Pancreas (tissue), 10 donors: ENCODE results near the gene RAB33A. TPM values are rescaled to one million over a fixed set of nuclear protein-coding genes. Genes with fewer than 3 reads are reported as not detected.

ENCODE experiments used
- ATAC-seq, 4 donors: fragments of 200-7000 bp; cut with Tn5 transposase; one replicate each; pipeline versions ENCODE4 v1.8.0 to v1.9.1; 2020; ENCODE audit warnings: mild to moderate bottlenecking in 4 of 4, moderate library complexity in 4 of 4
- DNase-seq, 6 donors: peaks; one replicate each; pipeline ENCODE4 v3.0.0-alpha.2; 2020
- FAIRE-seq: peaks from 2 replicates; lab custom pipeline; 2012; peaks lifted over from hg19 to GRCh38; lab: Jason Lieb, UNC
- H3K27ac ChIP-seq, 4 donors: fragments of 200-600 bp; sonication (generic); 1 replicate in 3 of 4; 2 replicates in 1 of 4; pipeline versions ENCODE4 v1.5.0 to v1.8.0; 2020
- H3K27me3 ChIP-seq, 4 donors: fragments of 200-600 bp; one replicate each; pipeline ENCODE4 v1.8.0; 2021
- H3K36me3 ChIP-seq, 3 donors: fragments of 200-600 bp; sonication (generic) in 1 of 3; one replicate each; pipeline versions ENCODE4 v1.5.0 to v1.8.0; 2020 to 2021
- H3K4me1 ChIP-seq, 3 donors: fragments of 200-600 bp; one replicate each; pipeline ENCODE4 v1.8.0; 2021
- H3K4me3 ChIP-seq, 4 donors: fragments of 200-600 bp; sonication (generic) in 2 of 4; one replicate each; pipeline versions ENCODE4 v1.5.0 to v1.8.0; 2020 to 2021
- H3K9me3 ChIP-seq, 4 donors: fragments of 200-600 bp; one replicate each; pipeline ENCODE4 v1.8.0; 2021
- WGBS, 2 donors: extraction: QIAGEN DNeasy Blood & Tissue Kit; methylation state at CpG; one replicate each; pipeline ENCODE4 v1.1.7; 2013; 5-methylcytosine and 5-hydroxymethylcytosine counted together
- intact Hi-C, 3 donors: fragments of 100-400 bp; cut with DNase I; formaldehyde crosslinking; loops; one replicate each; pipeline versions ENCODE4 v1.11.1 to v1.14.2; 2022
- polyA plus RNA-seq, 2 donors: library from polyadenylated mRNA; stranded (reverse); fragments of 200-250 nt; gene quantifications; one replicate each; pipeline ENCODE4 v1.2.3, GENCODE V29; 2013
- total RNA-seq, 6 donors: library from RNA; stranded (reverse); fragmentation: NEBNext Ultra II Directional in 4 of 6; extraction: Animal tissue kit (Norgen Biotek cat#: 25700) in 4 of 6; gene quantifications; one replicate each; pipeline versions ENCODE4 v1.2.1 to v1.2.4, GENCODE V29; 2021 to 2023
- TF ChIP-seq, protein P1 (sequence below), 4 donors: fragments of 200-600 bp; sonication (generic) in 3 of 4; IDR thresholded peaks; one replicate each; pipeline versions ENCODE4 v1.5.0 to v1.8.0; 2021; ENCODE audit warnings: antibody characterized with exemption in 4 of 4
- donor health status: healthy with polysubstance abuse.
- donor health status: DM: no; HTN: no; CAD: no; lungs with moderate emphysema.
- donor health status: DM: no; HTN: no; CAD: no.
- donor health status: control.
- donor health status: control.
- donor health status: Bipolar disorder and iron deficiency.
- donor health status: DM: yes; HTN: yes; CAD: no.
- donor health status: DM: no; HTN: no; CAD: no.
- donor health status: DM: no; HTN: no; CAD: no.
- donor health status: DM: yes; HTN: yes; CAD: no.

The RAB33A gene
- total and polyA plus RNA-seq, 8 donors = 0.17 to 0.38 (median 0.23) TPM; not detected in 5

DNA sequence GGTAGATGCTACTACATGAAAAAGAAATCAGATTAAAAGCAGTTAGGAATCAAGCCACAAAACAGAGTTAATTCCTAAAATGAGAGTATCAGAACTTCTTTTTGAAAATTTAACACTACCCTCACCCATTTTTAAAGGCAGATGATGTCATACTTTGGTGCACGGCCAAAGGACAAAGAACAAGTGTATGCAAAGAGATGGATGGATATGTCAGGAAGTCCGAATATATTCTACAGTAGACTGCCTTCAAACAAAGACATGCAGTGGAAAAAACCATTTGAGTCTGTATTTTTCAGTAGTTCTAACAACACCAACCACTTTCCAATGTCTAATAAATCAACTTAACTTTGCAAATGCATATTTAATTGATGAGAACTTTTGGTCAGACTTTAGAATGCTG lies 8.4 kb upstream of the RAB33A start:
- Histone ChIP-seq H3K9me3 (no peaks in the 10 kb centered on the region), H3K27ac (no peak overlapping the region), H3K4me1 (peaks cover 0 to 12% (median 0%) of the 10 kb centered on the region in 3 donors), H3K36me3 (no peaks in the 10 kb centered on the region), H3K4me3 (no peak overlapping the region), H3K27me3 (no peaks in the 10 kb centered on the region)
- FAIRE-seq (no peak), DNase-seq (no peak), ATAC-seq (no peak)
- WGBS, 2 donors = 34 to 59% methylated on average over 2 of the region's 2 CpGs
- TF ChIP-seq, protein P1, sequence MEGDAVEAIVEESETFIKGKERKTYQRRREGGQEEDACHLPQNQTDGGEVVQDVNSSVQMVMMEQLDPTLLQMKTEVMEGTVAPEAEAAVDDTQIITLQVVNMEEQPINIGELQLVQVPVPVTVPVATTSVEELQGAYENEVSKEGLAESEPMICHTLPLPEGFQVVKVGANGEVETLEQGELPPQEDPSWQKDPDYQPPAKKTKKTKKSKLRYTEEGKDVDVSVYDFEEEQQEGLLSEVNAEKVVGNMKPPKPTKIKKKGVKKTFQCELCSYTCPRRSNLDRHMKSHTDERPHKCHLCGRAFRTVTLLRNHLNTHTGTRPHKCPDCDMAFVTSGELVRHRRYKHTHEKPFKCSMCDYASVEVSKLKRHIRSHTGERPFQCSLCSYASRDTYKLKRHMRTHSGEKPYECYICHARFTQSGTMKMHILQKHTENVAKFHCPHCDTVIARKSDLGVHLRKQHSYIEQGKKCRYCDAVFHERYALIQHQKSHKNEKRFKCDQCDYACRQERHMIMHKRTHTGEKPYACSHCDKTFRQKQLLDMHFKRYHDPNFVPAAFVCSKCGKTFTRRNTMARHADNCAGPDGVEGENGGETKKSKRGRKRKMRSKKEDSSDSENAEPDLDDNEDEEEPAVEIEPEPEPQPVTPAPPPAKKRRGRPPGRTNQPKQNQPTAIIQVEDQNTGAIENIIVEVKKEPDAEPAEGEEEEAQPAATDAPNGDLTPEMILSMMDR (IDR thresholded peaks at IDR 0.05) = no peak
- intact Hi-C loops = no loop called here

DNA sequence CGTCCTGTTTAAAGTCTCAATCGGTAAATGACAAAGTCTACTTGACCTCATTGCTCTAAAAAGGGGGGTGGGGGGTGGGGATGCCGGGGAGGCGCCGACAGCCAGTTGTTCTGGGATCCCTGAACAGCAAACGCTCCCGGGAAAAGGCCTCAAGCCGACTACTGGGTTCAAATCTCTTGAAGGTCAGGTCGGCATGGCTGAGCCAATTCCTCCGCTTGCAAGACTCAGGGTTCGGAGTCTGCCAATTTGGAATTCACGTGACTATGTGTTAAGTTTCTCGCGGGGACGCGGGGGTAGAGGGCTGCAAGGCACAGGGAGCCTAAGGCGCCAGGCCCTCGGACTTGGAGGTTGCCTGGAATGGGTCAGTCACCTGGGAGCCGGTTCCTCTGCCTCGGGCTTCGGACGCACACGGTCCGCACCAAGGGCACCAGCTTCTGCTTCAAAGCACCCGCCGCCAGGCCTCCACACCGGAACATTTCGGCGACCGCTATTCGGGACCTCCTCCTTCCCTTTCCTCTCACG lies 6.5 kb upstream of the RAB33A start:
- no peaks in the 10 kb centered on the region for H3K36me3 ChIP-seq
- peak in 1 of 6 donors; percentile 30 for DNase-seq
- intact Hi-C loops = no loop called here
- peaks cover 0 to 7% (median 0%) of the 10 kb centered on the region in 3 donors for H3K4me1 ChIP-seq
- WGBS, 2 donors = 1 to 26% methylated on average over 32 of the region's 32 CpGs
- H3K27me3 ChIP-seq = peaks cover 0 to 6% (median 0%) of the 10 kb centered on the region in 4 donors
- no peaks in the 10 kb centered on the region for H3K9me3 ChIP-seq
- no peak for FAIRE-seq
- peak overlapping the region; percentile 44 to 89 (median 72) for H3K27ac ChIP-seq
- peak overlapping the region; percentile 22 to 57 (median 34) for H3K4me3 ChIP-seq
- peak in 1 of 4 donors; percentile 53 for ATAC-seq
- TF ChIP-seq, protein P1 (IDR thresholded peaks at IDR 0.05) = no peak

DNA sequence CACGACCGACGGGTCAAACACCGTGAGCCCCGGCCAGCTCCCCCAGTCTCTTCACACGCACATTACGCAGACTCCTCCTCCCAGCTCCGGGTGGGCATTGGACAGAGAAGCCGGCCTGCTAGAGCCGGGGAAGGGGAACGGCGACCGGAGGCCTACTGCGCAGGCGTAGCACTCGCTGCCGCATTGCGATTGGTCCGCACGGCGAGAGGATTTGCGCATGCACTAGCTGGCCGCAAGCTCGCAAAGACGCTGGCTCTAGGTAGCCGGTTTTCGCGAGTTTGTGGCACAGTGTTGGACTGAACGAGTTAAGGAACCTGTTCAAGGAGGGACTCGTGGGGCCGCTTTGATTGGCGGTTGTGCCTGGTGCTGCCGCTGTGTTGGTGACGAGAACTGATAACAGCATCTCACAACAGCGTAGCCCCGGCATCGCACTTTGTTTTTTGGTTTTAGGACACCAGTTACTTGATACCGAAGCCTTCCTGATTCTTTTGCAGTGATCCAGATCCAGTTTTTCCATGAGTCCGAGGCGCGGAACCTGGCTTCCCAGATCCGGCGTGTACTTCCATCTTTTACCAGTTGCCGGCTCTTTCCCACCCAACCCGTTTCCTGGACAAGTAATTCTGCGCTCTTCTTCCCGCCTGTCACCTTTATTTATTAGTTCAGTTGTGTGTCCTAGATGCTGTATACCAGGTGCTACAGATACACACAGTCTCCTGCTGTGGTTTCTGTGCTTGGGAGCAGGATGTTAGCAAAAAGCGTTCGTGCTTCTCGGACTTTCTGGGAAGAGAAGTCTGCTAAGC lies 5.9 kb upstream of the RAB33A start, which contains the start of gene AIFM1:
TSS of gene AIFM1 (minus strand) at position 139 of the 800 bp plus-strand sequence. CDS start 185 bp downstream, outside the sequence.
- Histone ChIP-seq H3K36me3 (no peaks in the 10 kb centered on the region), H3K27me3 (peaks cover 0 to 6% (median under 1%) of the 10 kb centered on the region in 4 donors), H3K4me3 (peak within 1 kb of the TSS; percentile 22 to 57 (median 34)), H3K27ac (peak within 1 kb of the TSS; percentile 44 to 89 (median 72)), H3K9me3 (no peaks in the 10 kb centered on the region), H3K4me1 (peaks cover 0 to 4% (median 0%) of the 10 kb centered on the region in 3 donors)
- DNase-seq (peak; percentile 89 to 95 (median 90)), FAIRE-seq (no peak), ATAC-seq (peak; percentile 91 to 97 (median 97))
- TF ChIP-seq, protein P1 (IDR thresholded peaks at IDR 0.05) = no peak
- intact Hi-C loops = no loop called here
- 0 to 30% methylated on average over 50 of the region's 50 CpGs for WGBS, 2 donors

DNA sequence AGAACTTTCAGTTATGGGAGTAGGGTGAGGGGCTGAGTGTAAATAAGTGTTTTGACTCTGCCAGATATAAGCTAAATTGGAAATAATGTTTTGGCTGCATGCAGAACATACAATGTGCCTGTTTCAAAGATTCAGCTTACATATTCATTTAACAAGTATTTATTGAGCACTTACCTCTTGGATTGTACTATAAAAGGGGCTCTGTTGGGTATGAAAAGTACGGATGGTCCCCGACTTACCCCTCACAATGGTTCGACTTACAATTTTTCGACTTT lies 5.3 kb upstream of the RAB33A start:
- H3K4me1 ChIP-seq = peaks cover 0 to 4% (median 0%) of the 10 kb centered on the region in 3 donors
- ATAC-seq = peak in 1 of 4 donors; percentile 4
- WGBS, 2 donors = 1 to 35% methylated on average over 4 of the region's 4 CpGs
- H3K36me3 ChIP-seq = no peaks in the 10 kb centered on the region
- TF ChIP-seq, protein P1 (IDR thresholded peaks at IDR 0.05) = no peak
- peaks cover 0 to 6% (median 3%) of the 10 kb centered on the region in 4 donors for H3K27me3 ChIP-seq
- no peak for FAIRE-seq
- no peak for DNase-seq
- no peaks in the 10 kb centered on the region for H3K9me3 ChIP-seq
- peak overlapping the region; percentile 44 to 89 (median 72) for H3K27ac ChIP-seq
- intact Hi-C loops = no loop called here
- H3K4me3 ChIP-seq = peak overlapping the region; percentile 22 to 57 (median 34)
